SK-N-SH (cell line): ENCODE measurements around the gene IQGAP2.

Experiments used
- CTCF ChIP-seq: fragments of 200-600 bp; sonication (generic); IDR thresholded peaks from 2 replicates; pipeline ENCODE4 v1.6.1; 2017; ENCODE audit warnings: antibody characterized with exemption, mild to moderate bottlenecking, moderate library complexity
- ELF1 ChIP-seq: IDR thresholded peaks from 2 replicates; pipeline ENCODE4 v1.4.0; 2012
- GABPA ChIP-seq: IDR thresholded peaks from 2 replicates; pipeline ENCODE4 v1.4.0; 2012; ENCODE audit warnings: low read depth, mild to moderate bottlenecking
- PBX3 ChIP-seq: IDR thresholded peaks from 2 replicates; pipeline ENCODE4; 2012
- POLR2AphosphoS5 ChIP-seq: IDR thresholded peaks from 2 replicates; pipeline ENCODE4 v1.6.1; 2012; ENCODE audit warnings: low read depth, low read length
- RFX5 ChIP-seq: IDR thresholded peaks from 2 replicates; pipeline ENCODE4 v1.6.1; 2012; ENCODE audit warnings: mild to moderate bottlenecking, improper control_type of control experiment, low read length
- TAF1 ChIP-seq: IDR thresholded peaks from 2 replicates; pipeline ENCODE4 v1.6.1; 2012; ENCODE audit warnings: low read depth, mild to moderate bottlenecking, low read length, moderate library complexity, borderline replicate concordance

- TF ChIP-seq TAF1: no peak
- TF ChIP-seq CTCF: no peak
- TF ChIP-seq POLR2AphosphoS5: no peak
- no peak for TF ChIP-seq GABPA
- no peak for TF ChIP-seq ELF1
- TF ChIP-seq RFX5: no peak
- no peak for TF ChIP-seq PBX3
Observed at GRCh38 chr5:76715486-76715735, 312.3 kb downstream of the IQGAP2 start.
